COR-L47 (cell line): ENCODE results near the gene AFAP1.

ENCODE experiments used
- DNase-seq: peaks from one replicate; lab custom pipeline; 2025; lab: John Stamatoyannopoulos, UW

The AFAP1 gene

DNA sequence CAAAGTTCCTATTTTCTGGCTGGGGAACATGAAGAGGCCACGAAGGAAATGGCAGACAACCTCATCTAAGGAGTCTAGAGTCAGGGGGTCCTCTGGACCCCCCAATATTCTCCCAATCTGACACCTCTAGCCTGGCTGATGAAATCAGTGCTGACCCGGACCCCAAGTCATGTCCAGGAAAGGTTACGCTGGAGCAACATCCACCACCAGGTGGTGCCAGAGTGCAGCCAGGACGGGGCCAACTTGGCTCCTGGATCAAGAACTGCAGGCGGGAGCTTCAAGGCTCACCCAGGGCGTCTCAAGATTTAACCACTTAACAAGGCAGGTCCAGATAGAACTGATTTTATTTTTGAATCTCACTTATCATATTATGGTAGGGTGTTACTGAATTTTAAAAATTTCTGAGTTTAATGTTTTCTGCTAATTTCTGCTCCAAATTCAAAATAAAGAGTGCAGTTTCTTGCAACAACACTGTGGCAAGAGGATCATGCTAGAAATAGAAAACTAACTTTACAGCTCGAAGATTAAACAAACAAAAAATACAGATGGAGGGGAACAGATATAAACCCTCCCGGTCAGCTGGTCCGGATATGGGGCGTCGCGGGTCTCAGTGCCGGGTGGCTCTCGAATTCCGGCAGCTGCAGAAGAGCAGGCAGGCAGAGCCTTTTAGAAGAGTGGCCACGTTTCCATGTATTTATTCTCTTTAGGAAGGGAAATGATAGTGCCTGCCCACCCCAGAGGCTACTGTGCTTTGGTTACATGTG is 135.5 kb downstream of the AFAP1 start:
- peak; percentile 33 for DNase-seq

DNA sequence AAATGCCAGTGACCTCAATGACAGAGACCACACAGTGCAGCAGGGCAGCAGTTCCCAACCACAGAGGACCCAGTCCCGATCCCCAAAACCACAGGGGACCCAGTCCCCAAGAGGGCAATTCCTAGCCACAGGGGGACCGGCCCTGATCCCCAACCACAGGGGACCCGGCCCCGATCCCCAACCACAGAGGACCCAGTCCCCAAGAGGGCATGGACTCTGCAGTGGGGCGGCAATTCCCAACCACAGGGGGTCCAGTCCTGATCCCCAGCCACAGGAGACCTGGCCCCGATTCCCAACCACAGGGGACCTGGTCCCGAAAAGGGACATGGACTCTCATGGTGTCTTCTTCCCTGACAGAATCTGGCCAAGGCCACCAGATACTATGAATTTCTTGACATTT is 136.3 kb downstream of the AFAP1 start:
- DNase-seq = no peak

DNA sequence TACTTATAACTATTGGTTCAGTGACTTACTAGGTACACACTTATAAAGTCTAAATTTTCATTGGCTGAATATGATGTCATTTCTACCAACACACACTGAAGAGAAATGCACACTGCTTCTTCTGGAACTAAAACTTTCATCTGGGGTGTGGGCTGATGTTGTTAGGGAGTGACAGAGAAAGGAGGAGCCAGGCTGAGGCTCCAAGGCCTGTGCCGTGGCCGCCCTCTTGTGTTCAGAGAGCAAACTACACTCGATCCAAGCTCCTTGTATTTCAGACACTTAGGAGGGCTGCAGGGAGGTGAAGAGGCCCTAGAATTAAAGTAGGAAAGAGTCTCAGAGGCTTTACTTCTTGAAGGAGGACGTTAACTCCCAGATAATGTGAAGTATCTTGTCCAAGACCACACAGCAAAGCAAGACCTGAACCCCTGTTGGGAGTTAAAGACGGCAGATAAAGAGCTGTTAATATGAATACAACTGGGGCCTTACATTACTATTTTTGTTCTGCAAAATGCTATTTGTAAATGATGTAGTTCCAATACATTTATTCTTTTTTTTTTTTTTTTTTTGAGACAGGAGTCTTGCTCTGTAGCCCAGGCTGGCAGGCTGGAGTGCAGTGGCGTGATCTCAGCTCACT is 137.5 kb downstream of the AFAP1 start:
- peak; percentile 57 for DNase-seq

DNA sequence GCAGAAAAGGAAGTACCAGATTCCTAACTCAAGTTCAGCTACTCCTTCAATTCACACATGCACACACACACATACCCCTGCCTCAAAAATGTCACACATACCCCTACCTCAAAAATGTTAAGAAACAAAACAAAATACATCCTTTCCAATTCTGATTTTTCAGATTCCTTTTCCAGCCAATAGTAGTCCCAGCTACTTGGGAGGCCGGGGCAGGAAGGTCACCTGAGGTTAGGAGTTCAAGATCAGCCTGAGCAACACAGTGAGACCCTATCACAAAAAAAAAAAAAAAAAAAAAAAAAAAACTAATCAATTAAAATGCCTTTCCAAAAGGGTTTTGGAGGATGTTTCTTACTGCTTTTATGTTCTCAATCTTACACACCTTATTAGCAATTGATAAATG is 138.0 kb downstream of the AFAP1 start:
- DNase-seq = no peak

DNA sequence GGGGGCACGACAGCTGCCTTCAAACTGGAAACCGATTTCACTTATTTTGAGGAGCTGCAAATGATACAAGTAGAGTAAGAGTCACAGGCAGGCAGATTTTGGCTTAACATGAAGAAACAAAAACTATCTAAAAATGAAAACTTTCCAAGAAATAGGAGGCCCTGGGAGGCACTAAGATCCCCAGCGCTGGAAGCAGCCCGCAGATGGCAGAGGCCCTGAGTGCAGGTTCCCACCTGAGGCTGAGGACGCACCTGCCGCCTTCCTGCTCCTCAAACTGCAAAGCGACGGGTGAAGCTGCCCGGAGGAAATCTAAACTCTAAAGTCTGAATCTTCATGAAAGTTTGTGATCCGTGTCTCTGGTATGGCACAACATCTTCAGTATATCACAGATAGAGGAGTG is 138.7 kb downstream of the AFAP1 start:
- no peak for DNase-seq

DNA sequence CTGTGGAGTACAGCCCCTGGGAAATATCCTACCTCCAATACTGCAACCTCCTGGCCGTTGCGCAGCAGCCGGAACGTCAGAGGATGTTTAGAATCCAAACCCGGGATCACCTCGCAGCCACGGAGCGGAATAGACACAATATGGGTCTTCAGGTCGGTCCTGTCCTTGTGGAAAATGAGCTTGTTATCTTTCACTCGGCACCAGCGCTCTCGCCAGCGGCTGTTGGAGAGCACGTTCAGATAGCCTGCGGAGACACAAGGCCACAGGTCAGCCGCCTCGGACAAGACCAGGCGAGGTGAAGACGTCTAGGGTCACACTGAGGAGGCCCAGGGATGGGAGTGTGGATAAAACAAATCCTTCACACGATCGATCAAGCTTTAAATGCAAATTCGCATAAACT is 139.3 kb downstream of the AFAP1 start:
- no peak for DNase-seq

DNA sequence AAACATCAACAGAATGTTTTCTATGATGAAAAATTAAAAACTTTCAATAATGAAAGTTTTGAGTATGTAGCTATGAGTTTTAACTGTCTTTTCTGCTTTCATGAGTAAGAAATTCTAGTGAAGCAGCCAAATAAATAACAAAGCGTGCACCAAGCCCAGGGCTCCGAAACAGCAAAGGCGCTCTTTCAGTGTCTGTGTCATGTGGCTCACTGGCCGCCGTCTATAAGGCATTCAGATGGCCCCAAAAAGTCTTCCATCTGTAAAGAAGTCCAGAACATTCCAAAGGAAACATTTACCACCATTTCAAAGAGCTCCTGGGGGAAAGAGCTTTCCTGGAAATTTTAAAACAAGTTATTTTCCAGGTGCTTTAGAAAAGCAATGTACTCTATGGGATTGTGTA is 139.9 kb downstream of the AFAP1 start:
- DNase-seq = no peak

DNA sequence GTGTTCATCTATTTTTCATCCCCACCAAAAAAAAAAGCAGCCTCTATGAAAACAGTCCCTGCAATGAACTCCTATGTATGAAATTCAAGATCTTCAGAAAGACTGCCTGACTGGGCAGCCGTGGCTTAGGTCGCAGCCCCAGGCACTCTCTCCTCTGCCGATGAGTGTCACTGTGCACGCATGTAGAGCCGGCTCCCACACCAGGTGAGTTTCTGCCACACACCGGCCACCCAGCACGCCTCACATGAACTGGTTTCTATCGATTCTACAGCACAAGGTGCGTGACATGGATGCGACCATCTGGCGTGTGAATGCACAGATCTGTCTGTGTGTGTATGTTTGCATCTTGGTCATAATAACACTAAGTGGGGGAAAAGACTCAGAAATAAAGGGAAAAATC is 140.4 kb downstream of the AFAP1 start:
- no peak for DNase-seq

DNA sequence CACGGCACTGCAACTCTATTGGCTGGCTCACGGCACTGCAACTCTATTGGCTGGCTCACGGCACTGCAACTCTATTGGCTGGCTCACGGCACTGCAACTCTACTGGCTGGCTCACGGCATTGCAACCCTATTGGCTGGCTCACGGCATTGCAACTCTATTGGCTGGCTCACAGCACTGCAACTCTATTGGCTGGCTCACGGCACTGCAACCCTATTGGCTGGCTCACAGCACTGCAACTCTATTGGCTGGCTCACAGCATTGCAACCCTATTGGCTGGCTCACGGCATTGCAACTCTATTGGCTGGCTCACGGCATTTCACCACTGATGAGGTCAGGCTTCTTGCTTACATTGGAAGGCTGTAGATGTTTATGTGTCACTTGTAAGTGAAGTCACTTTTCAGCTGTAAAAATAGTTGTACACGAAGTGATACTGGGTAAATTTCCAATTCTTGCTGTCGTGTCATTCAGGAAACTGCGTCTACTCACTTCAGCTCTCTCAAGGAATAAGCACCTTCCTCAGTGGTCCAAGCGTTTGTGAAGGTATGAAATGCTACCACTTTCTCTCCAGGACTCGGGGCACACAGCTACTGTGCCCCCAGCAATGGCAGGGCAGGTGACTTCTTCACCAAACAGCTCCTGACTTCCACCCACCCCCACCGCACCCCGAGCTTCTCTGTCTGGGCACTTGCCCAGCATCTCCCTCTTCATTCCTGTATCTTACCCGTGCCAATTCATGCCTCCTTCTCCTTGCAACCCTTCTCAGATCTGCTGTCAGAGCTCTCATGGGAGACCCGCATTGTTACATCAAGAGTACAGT is 141.3 kb downstream of the AFAP1 start:
- no peak for DNase-seq

DNA sequence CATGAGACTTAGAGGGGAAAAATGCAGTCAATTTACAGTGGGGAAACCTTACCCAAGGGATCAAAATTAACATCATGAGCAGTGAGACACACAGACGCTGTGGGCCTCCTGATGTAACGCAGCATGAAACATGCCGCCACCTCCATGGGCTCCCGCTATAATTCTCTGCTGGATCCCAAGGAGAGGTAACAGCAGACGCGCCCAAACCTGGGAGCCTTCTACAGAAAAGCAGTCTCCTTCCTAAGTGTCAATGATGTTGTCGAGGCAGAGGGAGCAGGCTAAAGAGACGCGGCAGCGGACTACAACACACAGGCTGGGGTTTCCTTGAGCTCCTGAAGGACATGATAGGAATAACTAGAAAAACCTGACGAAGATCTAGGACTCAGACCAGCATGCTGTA is 142.3 kb downstream of the AFAP1 start:
- DNase-seq = no peak

DNA sequence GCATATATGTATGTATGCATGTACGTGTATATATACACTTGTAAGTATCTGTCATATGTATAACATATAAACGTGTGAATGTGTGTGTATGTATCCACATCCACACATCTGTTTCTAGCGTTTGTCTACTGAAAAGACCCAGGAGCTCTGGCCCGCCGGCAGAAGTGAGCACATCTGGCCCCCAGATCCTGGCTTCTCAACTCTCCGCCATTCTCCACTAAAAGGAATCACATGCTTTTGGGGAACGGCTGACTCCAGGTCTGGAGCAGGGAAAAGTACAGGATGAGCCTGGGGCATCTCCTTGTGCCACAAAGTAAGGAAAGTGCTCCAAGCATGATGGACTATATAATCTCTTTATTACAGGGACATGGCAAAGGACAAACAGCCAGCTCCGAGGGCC is 143.7 kb downstream of the AFAP1 start:
- DNase-seq = no peak

DNA sequence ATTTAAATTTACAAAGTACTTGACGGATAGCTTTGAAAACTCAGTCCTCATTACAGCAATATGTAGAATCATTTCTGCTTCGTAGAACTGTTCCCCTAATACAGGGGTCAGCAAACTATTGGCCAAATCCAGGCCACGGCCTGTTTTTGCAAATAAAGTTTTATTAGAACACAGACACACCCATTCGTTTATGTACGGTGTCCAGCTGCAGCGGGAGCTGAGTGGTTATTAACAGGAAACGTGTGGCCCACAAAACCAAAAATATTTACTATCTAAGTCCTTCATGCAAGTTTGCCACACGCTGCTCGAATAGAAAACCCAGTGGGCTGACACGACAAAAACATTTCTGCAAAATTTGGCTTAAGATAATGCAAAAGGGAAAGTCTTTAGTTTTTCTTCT is 146.5 kb downstream of the AFAP1 start:
- DNase-seq = no peak

DNA sequence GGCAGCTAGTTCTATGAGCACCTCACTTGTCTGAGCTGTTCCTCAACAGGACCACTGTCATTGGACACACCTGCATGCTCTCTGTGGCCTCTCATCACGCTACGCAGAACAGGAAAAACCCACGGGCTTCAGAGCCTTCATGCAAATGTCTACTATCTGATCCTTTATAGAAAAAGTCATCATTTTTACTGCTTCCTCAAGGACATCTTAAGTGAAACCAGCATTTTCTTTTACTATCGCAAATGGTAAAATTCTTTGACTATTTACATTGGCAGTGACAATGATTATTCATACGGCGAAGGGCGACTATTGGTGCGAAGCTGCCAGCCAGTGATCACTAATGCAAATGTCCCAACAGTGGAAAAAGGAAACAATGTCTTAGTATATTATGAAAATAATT is 147.0 kb downstream of the AFAP1 start:
- no peak for DNase-seq

DNA sequence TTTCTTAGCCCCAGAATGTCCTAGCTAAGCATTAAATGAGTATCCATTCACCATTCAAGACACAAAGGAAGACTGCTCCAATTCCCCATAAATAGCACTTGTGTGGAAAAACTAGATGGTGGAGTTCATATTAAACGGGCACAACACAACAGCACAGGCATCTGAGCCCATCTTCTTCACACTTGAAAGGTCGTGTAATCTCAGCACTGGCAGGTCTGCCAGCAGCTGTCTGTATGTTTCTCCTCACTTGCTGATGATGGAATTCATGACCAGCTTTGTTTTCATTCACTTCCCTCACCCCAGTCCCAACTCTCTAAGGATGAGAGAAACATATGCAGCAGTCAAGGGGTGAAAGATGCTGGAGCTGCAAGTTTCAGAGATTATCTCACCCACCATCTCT is 148.7 kb downstream of the AFAP1 start:
- DNase-seq = no peak

DNA sequence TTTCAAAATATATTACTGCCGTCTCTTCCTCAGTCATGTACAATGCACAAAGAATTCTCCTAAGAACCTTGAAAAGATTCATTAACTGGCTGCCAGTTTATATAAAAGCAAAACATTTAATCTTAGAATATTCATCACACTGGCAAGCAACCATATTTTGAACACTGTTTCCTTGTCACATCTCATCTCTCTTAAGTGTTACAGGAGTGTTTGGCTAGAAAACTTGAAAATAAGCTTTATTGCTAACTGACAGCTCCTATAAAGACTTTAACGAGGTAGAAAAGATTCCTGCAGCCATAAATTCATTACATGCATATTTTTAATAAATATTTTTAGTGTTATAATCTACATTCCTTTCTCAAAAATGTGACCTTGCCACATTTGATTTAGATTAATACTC is 149.6 kb downstream of the AFAP1 start:
- no peak for DNase-seq

DNA sequence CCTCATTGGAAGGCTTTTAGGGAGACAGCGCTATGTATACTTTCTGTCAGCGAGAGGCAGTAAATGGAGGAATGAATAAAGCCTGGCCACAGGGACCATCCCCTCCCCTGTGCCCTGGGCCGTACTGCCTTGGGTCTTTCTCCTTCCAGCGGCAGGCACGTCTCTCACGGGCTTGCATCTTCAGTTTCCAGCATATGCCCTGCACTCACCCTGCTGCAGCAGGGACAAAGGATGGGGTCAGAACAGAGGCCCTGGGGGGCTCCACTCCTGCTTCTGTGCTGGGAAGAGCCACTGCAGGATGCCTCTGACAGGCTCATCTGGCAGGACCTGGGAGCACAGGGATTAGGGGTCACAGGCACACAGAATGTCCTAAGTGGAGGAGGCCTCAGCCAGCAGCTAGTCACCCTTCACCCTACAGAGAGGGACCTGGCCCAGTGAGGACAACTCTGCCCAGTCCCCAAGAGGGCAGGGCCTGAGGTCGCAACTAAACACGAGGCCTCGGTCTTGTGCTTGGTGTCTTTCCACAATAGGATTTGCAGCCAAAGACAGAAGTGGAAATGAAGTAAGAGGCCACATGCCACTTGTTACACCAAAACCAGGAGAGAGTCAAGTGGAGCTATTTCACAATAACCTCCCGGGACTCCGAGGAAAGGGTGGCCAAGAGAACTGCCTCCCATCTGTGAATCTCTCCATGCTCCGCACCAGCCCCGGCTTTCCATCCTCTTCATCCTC is 150.8 kb downstream of the AFAP1 start:
- DNase-seq = no peak

DNA sequence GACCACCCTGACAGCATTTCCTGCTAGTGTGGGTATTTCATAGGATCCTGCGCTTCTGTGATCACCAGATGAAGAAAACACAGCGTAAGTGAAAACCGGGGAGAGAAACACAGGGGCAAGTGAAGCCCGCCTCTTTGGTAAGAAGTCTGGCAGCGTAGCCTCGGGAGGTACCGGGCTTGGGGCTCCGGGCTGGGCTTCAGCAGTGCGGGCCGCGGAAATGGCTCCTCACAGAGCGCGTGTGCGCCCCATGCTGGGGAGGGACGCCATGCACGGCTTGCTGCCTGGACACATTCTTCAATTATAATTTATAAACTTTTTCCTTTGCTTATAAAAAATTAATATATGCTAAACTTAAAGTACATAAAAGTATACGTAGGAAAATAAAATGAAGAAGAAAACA is 151.5 kb downstream of the AFAP1 start:
- DNase-seq = no peak

DNA sequence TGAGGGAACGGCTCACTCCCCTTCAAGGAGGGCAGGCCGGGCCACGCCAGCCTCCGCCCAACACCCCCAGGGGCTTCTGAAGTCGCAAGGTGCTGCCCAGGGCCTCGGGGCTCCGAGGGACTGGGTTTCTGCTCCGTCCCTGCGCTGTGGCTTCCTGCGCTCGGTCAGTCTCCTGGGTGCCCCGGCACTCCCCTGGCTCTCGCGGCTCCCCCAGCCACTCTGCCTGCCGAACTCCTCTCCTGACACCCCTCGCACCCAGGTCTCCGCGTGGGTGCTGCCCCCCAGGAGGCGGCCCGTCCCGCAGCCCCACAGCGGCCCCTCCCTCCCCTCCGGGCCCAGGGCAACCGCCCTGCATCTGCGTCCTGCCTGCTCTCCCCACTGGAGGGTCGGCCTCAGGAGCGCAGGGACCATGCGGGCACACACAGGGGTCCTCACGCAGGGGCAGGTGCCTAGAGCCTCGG is 151.9 kb downstream of the AFAP1 start:
- no peak for DNase-seq

DNA sequence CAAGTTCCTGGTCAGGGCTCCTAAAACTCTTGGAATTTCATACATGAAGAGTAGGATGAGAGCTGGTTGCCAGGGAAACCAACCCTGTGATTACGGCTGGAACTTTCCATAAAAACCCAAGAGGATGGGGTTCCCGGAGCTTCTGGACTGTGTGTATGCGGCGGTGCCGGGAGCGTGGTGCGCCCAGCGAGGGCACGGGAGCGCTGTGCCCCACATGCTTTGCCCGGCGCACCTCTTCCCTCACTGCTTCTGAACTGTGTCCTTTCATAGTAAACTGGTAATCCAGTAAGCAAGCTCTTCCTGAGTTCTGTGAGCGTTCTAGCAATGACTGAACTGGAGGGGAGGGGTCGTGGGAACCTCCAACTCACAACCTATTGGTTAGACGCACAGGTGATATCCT is 152.6 kb downstream of the AFAP1 start:
- DNase-seq = no peak

DNA sequence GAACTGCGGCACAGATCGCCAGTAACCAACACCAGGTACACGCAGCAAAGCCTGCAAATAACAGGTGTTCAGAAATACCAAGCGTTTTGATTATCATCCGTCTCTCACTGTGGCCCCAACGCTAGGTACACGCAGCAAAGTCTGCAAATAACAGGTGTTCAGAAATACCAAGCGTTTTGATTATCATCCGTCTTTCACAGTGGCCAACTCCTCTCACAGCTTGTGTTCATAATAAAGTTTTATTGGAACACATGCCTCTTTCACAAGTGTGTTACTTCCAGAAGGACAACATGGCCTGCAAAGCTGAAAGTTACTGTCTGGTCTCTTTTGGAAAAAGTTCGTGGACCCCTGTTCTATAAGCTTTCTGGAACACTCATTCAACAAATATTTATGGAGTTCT is 153.1 kb downstream of the AFAP1 start:
- DNase-seq = no peak

DNA sequence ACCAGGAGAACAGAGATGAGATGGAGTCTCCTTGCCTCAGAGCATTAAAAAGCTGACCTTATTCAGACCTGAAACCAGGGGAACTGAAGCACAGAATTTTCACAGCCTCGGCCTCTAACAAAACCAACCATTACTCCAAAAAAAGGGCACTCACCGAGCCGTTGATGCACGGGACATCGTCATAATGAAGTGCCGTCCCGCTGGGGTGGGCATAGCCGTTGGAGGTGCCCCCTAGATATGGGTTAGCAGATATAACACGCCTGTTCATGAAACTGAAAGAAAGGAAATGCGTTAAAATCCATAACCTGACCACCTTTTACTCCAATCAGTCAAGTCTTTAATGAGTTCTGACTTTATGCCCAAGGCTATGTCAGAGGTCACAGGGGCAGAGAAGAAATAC is 153.6 kb downstream of the AFAP1 start:
- no peak for DNase-seq

DNA sequence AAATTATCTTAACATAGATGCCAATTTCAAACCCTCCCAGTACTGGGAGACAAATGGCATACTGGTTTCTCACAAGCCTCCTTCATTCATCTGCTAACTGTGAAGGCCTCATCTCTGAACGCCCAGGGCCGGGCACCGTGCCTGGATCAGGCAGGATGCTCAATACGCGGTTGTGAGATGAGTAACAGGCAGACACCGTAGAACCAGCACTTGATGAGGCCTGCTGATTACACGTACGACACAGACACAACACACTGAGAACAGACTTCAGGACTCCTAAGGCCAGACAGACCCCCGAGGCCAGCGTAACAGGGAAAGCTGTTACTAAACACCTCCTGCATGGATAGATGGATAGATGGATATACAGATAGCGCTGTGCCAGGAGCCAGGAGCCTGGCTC is 154.6 kb downstream of the AFAP1 start:
- DNase-seq = no peak
